B cell (primary cell): ENCODE measurements around the gene CTNNBL1.

ENCODE experiments used
- CTCF ChIP-seq: fragments of 200-600 bp; IDR thresholded peaks from one replicate; pipeline ENCODE4 v1.8.0; 2022; ENCODE audit warnings: antibody characterized with exemption, mild to moderate bottlenecking
- EZH2 ChIP-seq: IDR thresholded peaks from 2 replicates; pipeline ENCODE4 v1.6.1; 2012; ENCODE audit warnings: borderline replicate concordance, low read depth, mild to moderate bottlenecking, moderate library complexity, low read length; ENCODE audit not compliant: insufficient read depth, poor library complexity, severe bottlenecking

GRCh38 chr20:37911261-37911660 is 217.4 kb downstream of the CTNNBL1 start:
- TF ChIP-seq CTCF (no peak), EZH2 (no peak)
